ENCODE results near the gene CCNC.
"Not testable (repeated sequence)": the region's sequence is repeated elsewhere in the genome, so short reads cannot be mapped to it uniquely, and the experiment has no call there.

Gene CCNC

GRCh38 chr6:99602520-99603420, 34.3 kb upstream of the CCNC start:
- DNase-seq: no peak

- DNase-seq: not testable (repeated sequence)
These were observed 26.2 kb upstream of the CCNC start for GRCh38 chr6:99594696-99595095.

- no peak for DNase-seq
These were observed 24.4 kb upstream of the CCNC start for GRCh38 chr6:99592900-99593299.

DNA sequence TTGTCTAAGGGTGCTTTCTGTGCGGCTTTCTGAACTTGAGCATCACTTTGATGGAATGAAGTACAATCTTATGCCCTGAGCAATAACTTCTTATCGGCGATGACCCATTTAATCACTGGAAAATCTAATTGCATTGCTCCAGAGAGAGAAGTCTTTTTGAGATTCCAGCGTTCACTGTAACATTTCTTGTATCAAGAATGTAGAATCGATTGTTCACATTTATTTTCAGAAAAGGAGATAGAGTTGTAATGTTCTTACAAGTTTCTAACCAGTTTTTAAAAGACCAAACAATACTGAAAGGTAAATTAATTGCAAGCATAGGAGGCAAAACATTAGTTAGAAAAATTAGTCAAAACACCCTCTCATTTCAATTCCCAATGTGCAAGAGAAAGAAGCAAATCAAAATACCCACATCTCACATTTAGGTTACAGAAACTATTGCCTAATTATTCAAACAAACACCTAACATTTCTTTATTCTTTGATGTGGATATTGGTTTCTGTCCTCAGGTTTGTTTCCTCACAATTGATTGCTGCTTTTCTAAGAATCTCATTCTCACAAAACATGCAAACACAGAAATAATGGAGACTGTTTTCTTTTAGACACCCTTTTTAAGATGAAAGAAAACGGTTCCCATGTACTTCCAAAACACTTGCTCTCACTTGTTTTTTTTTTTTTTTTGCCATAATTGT, 23.4 kb upstream of the CCNC start:
- no peak for DNase-seq

GRCh38 chr6:99590728-99591672, 22.5 kb upstream of the CCNC start:
- DNase-seq: no peak

GRCh38 chr6:99589907-99590493, 21.5 kb upstream of the CCNC start:
- no peak for DNase-seq

DNA sequence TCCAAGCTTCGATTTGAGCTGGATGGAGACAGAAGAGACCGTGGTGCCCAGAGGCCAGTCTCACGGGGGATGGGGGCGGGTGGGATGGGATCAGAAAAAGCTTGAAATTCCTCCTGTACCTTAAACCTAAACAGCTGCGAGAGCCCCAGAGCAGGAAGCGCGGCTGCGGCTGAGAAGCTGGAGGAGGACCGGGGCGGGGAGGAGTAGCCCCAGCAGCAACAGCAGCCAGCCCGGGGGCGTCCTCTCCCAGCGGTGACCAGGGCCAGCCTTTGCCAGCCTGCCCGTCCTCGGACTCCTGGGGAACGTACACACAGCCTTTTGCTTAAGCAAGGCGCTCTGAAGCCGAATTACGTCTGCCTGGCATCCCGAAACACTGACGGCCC, 20.8 kb upstream of the CCNC start:
- no peak for DNase-seq

GRCh38 chr6:99588618-99589289, 20.3 kb upstream of the CCNC start:
- peak; percentile 12 for DNase-seq

GRCh38 chr6:99587792-99588191, 19.3 kb upstream of the CCNC start:
- no peak for DNase-seq

DNA sequence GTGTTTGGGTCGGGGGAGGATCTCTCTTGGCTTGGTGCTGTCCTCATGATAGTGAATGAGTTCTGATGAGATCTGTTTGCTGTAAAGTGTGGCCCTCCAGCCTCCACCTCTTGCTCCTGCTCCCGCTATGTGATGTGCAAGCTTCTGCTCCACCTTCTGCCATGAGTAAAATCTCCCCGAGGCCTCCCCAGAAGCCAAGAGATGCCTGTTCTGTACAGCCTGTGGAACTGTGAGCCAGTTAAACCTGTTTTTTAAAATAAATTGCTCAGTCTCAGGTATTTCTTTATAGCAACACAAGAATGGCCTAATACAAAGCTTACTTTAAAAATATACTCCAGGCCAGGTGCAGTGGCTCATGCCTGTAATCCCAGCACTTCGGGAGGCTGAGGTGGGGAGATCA, 11.3 kb upstream of the CCNC start:
- DNase-seq: no peak

- DNase-seq: no peak
These were observed 7.2 kb upstream of the CCNC start for GRCh38 chr6:99575544-99576227.

DNA sequence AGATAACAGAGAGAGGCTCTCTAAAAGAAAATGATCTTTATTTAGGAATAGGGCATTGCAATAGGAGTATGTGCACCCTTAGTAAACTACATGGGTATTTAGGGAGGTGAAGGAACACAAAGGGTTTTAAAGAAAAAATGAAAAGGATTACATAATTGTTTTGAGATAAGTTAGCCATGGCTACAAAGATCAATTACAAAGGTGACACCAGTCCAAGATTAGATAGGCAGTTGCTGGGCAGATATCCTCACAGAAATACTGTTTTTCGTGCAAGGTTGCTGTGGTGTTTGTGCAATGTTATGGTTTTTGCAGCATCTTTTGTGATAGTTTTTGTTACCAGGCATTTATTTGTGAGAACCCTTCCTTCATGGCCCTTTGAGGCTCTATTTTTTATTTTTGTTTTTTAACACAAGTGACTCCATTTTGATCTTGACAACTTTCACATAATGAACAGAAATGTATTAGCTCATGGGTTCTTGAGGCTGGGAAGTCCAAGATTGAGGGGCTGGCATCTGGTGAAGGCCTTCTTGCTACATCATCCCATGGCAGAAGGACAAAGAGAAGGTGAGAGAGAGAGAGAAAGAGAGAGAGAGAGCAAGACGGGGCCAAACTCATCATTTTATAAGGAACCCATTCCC, 5.6 kb upstream of the CCNC start:
- DNase-seq: no peak

DNA sequence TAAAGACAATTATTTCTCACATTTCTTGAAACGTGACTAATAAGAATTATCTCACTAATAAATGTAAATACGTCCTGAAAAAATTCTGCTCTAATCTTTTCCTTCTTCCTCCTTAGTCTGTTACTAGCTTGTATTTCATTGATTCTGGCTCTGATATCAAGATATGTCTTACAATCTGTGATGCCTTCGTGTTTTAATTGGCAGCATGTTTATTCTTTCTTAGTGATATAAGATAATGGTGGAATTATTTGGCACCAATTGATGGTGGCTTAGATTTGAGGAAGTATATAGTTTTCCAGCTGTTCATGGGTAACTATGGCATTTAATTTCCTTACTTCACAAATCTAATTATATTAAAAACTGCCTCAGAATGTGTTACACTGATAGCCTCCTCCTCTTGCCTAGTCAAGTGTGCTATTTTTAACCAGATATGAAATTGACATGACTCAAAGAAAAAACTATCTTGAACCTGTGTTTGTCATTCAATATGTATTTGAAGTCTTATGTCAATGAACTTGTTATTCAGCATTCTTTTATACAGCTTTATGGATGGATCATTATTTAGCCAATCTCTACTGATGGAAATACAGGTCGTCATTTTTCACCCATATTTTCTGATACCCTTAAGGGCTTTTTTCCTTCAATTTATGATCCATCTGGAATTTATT, 5.3 kb downstream of the CCNC start:
- no peak for DNase-seq

- no peak for DNase-seq
These were observed 7.8 kb downstream of the CCNC start for GRCh38 chr6:99560668-99561067.

DNA sequence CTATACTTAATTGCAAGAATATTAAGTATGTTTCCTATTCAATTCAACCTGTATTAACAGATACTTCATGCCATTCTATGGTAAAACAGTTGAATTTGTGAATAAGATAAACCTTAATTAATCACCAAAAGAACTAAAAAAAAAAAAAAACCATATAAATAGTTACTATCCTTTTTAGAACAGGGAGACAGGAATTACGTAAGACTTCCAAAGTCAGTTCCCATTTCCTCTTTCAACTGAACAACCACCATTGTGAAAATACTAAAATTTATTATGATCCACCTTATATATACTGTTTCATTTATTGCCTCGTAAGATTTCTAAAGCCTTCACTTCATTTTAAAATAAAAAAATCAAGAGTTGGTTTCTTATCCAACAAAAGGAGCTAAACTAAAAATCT, 9.4 kb downstream of the CCNC start:
- no peak for DNase-seq

DNA sequence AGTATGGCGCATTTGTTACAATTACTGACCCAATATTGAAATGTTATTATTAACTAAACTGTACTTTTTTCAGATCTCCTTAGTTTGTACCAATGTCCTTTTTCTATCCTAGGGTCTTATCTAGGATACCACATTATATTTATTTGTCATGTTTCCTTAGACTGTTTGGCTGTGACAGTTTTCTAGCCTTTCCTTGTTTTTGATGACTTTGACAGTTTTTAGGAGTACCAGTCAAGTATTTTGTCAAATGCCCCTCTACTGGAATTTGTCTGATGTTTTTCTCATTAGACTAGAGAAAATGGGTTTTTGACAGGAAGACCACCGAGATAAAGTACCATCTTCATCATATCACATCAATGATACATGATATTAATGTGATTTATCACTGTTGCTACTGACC, 14.6 kb downstream of the CCNC start:
- no peak for DNase-seq

- DNase-seq: no peak
These were observed 18.3 kb downstream of the CCNC start for GRCh38 chr6:99550046-99550748.

- DNase-seq: no peak
These were observed 19.8 kb downstream of the CCNC start for GRCh38 chr6:99548706-99549105.

GRCh38 chr6:99547526-99547925, 20.9 kb downstream of the CCNC start:
- DNase-seq: no peak

DNA sequence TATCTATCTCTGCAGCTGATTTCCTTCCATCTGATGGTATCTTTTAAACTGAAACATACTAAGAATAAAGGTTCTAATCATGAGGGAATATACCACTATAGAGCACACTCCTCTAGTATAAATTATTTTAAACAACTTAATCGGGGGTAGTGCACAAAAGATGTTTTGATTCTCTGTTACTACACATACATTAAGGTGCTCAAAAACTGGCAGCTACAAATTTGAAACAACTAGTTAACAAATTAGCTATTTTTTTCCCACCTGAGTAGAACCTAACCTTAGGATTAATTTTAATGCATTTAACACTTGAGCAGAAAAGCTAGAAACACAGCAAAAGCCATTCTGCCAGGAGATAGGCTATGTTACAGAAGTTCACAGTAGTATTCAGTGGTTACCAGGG, 23.0 kb downstream of the CCNC start:
- DNase-seq: no peak

Measured in amniotic stem cell (primary cell).